Mesodermal cell (in vitro differentiated cells): Measurements from ENCODE around the gene WIPI1.
A peak's percentile ranks its signal among the peaks of the same experiment; 100 is the strongest.

Experiments
- H3K27ac ChIP-seq: 2 replicates; pipeline ENCODE4 v1.7.0; 2013; ENCODE audit warnings: mild to moderate bottlenecking, low read depth, low read length, moderate library complexity; ENCODE audit not compliant: severe bottlenecking
- H3K36me3 ChIP-seq: 2 replicates; pipeline ENCODE4 v1.7.1; 2013; ENCODE audit warnings: mild to moderate bottlenecking, low read length, moderate library complexity; ENCODE audit not compliant: control insufficient read depth, insufficient read depth
- H3K4me1 ChIP-seq: one replicate; pipeline ENCODE4 v1.7.1; 2013; ENCODE audit warnings: mild to moderate bottlenecking, low read length; ENCODE audit not compliant: insufficient read depth, control insufficient read depth, poor library complexity, severe bottlenecking
- H3K4me3 ChIP-seq: 2 replicates; pipeline ENCODE4 v1.7.0; 2013; ENCODE audit warnings: low read length, control low read depth, mild to moderate bottlenecking; ENCODE audit not compliant: insufficient read depth, poor library complexity, severe bottlenecking; ENCODE audit errors: extremely low read depth
- H3K9me3 ChIP-seq: 2 replicates; pipeline ENCODE4 v1.7.1; 2013; ENCODE audit warnings: mild to moderate bottlenecking, low read length, moderate library complexity; ENCODE audit not compliant: control insufficient read depth
- WGBS, 2 experiments: methylation state at CpG; one replicate each; pipeline ENCODE4 v1.1.5; 2013; ENCODE audit warnings: missing lambda C conversion rate in 2 of 2; ENCODE audit not compliant: insufficient coverage in 2 of 2; 5-methylcytosine and 5-hydroxymethylcytosine counted together

Gene WIPI1

DNA sequence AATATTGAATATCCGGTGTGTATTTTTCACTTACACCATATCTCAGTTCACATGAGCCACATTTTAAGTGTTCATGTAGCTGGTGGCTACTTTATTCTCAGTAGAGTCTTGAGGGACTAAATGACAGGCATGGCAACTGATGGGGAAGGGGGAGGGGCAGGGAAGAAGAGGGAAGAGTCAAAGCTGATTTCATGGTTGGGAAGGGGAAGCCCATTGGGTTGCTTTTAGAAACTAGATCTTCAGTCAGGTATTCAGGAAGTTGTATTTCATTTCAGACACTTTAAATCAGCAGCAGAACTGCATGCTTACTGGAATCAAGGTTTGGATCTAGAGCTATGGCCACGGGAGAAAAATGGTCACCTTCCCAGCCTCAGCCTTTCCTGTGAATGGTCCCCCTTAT lies 2.9 kb upstream of the WIPI1 start:
- Histone ChIP-seq H3K4me3 (no peak overlapping the region), H3K36me3 (peaks cover 2% of the 10 kb centered on the region), H3K4me1 (peaks cover 14% of the 10 kb centered on the region), H3K9me3 (no peaks in the 10 kb centered on the region), H3K27ac (no peak overlapping the region)
- WGBS, 2 experiments = 80 to 86% methylated on average over 1 of the region's 2 CpGs

DNA sequence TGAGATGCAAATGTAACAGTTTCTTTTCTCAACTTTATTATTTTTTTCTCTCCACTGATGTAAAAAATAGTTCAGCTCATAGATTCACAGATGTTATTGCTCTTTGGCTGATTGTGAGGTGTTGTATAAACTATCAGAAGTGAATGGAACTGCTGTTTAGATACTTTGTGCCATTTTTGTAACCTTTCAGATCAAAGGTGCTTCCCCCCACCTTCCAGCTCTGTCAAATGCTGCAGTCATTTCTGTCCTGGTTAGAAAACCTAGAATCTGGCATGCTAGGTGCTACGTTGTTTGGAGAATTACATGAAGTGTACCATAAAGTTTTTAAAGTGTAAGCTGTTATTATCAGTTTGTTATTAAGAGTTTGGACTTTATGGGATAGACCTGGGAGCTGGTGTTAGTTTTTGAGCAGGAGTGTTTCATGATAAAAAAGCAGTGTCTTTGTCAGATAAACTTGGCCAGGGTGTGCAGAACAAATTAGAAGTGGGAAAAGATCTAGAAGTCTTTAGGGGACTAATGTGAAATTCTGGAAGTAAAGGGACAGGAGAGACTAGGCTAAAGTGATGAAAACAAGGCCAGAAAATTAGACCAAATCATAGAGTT lies 1.8 kb upstream of the WIPI1 start:
- Histone ChIP-seq H3K4me1 (peaks cover 14% of the 10 kb centered on the region), H3K36me3 (peaks cover 5% of the 10 kb centered on the region), H3K4me3 (no peak overlapping the region), H3K9me3 (no peaks in the 10 kb centered on the region), H3K27ac (no peak overlapping the region)
- 73 to 87% methylated on average over 1 of the region's 1 CpG for WGBS, 2 experiments

DNA sequence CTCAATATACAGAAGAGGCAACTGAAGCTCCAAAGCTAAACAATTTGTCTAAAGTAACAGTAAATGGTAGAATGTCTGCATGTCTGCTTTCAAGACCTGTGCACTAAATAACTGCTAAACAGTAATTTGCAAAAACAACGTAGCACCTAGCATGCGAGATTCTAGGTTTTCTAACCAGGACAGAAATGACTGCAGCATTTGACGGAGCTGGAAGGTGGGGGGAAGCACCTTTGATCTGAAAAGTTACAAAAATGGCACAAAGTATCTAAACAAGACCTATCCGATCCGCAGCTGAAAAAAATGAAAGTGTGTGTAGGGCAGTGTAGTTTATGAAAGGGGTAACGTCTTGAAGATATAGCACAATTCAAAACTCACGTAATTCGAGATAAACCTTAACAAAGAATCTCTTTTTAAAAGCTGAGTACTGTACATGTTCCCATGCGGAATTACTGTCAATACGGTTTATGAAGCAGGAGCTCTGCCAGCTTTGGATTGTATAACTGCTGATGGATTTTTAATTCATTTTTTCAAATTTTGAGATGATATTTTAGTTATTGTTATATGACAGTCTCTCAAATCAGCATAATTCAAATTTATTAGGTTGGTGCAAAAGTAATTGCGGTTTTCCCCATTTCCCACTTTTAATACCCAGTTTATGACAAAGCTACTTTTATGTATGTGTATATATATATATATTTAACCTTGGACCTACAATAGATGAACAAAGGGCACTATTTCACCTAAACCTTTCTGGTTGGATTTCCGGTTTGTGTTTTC lies 1.2 kb upstream of the WIPI1 start:
- Histone ChIP-seq H3K4me1 (peaks cover 14% of the 10 kb centered on the region), H3K36me3 (peaks cover 5% of the 10 kb centered on the region), H3K4me3 (peak overlapping the region; percentile 37), H3K27ac (peak overlapping the region; percentile 73), H3K9me3 (no peaks in the 10 kb centered on the region)
- 60 to 64% methylated on average over 3 to 6 of the region's 12 CpGs for WGBS, 2 experiments

DNA sequence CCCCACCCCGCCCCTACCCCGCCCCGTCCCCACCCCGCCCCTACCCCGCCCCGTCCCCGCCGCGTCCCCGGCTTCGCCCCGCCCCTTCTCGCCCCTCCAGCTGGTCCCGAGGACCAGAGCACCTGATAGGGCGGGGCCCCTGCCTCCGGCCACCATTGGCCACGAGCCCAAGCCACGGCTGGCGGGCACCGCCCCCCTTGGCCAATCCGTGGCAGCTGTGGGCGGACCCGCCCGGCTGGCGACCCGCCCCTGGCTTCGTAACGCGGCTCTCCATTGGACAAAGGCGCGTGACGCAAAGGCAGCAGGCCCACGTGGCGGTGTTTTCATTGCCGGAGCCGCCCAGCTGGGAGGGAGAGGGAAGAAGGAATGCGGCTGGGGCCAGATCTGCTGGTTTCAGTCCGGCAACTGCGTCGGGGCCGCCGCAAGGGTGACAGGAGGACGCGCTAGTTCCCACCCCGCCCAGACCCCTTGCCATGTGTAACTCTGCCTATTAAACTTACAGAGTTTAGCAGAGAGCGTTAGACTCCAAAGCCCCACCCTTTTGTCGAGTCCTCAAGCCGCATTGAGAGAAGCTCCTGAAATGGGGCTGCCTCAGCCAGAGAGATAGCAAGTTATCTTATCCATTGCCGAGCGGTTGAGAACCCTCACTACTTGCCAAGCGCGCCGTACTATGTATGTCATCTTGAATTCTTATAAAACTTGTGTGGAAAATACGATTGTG lies 403 bp upstream of the WIPI1 start:
- Histone ChIP-seq H3K4me1 (peaks cover 11% of the 10 kb centered on the region), H3K27ac (peak overlapping the region; percentile 73), H3K4me3 (peak overlapping the region; percentile 74), H3K9me3 (no peaks in the 10 kb centered on the region), H3K36me3 (peaks cover 10% of the 10 kb centered on the region)
- WGBS, 2 experiments = 0 to 1% methylated on average over 22 to 31 of the region's 54 CpGs

DNA sequence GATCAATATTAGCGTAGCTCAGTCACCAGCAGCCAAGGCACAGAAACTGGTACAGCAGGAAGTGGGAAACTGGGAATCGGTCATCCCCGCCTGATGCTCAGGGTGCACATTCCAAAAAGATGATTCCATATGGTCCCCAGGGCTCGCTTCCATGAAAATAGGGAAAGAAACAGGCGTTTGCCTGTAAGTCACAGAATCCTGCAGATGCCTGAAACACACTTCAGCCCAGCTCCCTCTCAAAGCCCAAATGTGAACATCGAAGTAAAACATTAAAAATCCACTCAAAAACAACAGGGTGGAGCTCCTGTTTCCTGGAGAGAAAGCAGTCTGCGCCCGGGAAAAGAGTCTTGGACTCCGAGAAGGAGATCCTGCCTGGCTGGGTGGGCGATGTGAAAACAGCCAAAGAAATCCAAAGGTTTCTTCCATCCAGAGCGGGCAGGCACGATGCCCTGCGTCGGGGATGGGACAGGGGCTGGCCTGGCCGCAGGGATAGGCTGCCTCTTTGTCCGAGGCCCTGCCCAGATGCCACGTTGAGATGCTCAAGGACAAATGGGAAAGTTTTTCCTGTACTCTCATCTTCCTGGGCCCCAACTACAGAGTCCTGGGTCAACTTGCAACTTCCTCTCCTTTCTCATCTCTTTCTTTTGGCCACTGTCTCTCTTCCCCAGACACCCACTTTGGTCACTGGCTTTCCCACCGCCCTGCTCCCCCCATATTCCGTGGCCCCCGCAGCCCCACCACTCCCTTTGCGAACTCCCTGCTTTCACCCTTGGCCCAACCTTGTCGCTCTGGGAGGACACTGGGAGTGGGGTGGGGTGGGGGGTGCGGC lies 743 bp downstream of the WIPI1 start:
- WGBS, 2 experiments = 18 to 23% methylated on average over 11 to 15 of the region's 23 CpGs

DNA sequence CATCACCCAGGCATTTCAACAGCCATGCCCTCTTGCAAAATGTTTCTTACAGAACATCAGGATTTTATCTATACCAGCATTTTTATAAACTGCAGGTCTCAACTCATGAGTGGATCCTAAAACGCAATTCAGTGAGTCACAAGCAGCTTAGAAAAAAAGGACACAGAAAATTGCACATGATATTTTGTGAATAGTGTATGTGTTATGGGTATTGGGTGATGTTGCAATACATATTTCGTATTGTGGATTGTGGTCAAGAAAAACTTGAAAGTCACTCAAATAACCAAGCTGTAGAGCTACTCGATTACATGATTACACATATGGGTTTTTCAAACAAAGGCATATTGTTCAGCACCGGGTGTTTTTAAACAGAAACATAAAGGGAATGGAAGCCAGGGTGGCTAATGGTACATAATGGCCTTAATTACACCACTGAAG lies 1.4 kb downstream of the WIPI1 start:
- Histone ChIP-seq H3K9me3 (no peaks in the 10 kb centered on the region), H3K4me3 (peak overlapping the region; percentile 74), H3K4me1 (peaks cover 6% of the 10 kb centered on the region), H3K27ac (peak overlapping the region; percentile 92), H3K36me3 (peaks cover 28% of the 10 kb centered on the region)
- 67 to 87% methylated on average over 2 of the region's 4 CpGs for WGBS, 2 experiments

More for the DNA sequence above, 743 bp downstream of the WIPI1 start:
- no peaks in the 10 kb centered on the region for H3K9me3 ChIP-seq
- peaks cover 6% of the 10 kb centered on the region for H3K4me1 ChIP-seq
- H3K27ac ChIP-seq = peak overlapping the region; percentile 92
- peak overlapping the region; percentile 74 for H3K4me3 ChIP-seq
- H3K36me3 ChIP-seq = peaks cover 21% of the 10 kb centered on the region

DNA sequence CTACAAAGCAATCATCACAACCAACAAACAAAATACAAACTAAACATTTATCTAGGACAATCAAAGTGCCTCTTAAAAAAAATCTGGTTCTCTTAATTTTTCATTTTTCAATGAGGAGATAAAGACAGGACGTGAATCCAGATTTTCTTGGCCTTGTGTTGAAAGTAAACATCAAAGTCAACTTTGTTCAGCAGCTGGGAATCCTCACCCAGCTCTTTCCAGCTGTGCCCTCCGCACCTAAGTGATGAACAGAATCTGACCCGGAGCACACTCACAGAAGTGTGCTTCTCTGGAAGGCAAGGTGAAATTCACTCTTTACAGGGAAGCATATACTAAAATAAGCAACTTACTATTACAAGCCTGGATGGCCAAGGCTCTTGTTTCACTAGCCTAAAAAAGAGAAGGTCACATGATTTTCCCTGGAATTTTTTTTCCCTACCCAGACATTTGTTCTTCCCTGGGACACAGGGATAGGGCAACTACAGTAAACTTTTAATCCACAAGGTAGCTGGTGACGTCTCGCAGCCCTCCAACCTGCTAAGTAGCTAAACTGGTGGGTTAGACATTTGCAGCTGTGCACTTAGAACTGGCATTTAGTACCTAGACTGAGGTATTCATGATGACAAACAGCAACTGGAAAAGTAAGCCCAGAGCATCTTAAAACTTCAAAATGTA lies 3.2 kb downstream of the WIPI1 start:
- no peak overlapping the region for H3K4me3 ChIP-seq
- no peak overlapping the region for H3K27ac ChIP-seq
- H3K36me3 ChIP-seq = peaks cover 45% of the 10 kb centered on the region
- peaks cover 6% of the 10 kb centered on the region for H3K4me1 ChIP-seq
- 90 to 91% methylated on average over 3 to 5 of the region's 5 CpGs for WGBS, 2 experiments
- H3K9me3 ChIP-seq = no peaks in the 10 kb centered on the region

DNA sequence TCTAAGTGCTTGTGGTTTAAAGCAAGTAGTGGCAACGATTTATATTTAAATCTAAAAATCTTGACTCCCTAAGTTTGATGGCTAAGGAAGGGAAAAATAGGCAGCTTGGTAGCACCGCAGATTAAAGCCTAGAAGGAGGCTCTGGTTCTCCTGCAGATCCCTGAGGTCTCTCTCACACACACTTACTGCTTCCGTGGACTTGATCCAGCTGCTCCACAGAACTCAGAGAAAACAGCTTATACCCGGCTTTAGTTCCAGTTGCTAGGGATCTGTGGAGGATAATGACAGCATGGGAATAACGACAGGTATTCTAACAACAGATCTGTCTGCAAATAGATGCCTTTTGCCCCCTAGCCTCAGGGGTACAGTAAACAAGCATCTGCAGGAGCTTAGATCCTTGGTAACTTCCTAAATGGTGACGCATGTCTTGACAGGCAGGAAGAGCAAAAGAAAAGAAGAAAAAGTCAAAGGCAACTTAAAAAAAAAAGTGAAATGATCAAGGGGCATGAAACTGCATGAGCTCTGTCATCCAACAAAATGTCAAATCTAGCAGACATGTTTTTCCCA lies 4.5 kb downstream of the WIPI1 start:
- Histone ChIP-seq H3K9me3 (no peaks in the 10 kb centered on the region), H3K36me3 (peaks cover 59% of the 10 kb centered on the region), H3K4me3 (no peak overlapping the region), H3K4me1 (peaks cover 6% of the 10 kb centered on the region), H3K27ac (no peak overlapping the region)
- 75 to 91% methylated on average over 4 to 6 of the region's 6 CpGs for WGBS, 2 experiments

DNA sequence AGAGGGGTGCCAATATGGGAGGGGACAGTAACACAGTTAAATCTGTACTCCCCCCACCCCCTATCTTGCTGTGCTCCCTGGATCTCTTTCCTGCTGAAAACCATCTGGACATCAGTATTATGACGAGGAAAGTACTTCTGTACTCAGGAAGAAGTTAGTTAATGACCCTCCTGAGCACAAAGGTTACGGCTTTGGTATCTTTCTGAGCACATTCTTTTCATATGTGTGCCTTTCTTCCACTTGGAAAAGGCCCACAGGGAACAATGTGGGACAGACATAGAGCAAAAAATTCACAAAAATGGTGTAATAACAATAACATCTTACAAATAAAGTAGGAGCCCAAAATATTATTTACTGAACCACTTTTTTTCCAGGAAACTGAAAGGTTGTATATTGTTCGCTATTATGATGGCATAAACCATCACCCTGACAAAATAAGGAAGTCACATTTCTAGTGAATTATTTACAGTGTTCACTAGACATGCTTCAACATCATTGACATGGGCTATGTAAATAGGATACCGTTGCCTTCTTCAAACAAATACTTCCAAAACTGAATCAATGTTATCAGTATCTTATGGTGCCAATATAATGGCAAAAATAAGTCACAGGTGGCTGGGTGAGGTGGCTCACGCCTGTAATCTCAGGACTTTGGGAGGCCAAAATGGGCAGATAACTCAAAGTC lies 5.5 kb downstream of the WIPI1 start:
- Histone ChIP-seq H3K9me3 (no peaks in the 10 kb centered on the region), H3K36me3 (peaks cover 69% of the 10 kb centered on the region), H3K4me3 (no peak overlapping the region), H3K27ac (no peak overlapping the region), H3K4me1 (peaks cover 6% of the 10 kb centered on the region)
- 93 to 100% methylated on average over 3 to 5 of the region's 5 CpGs for WGBS, 2 experiments
